PFSK-1 (cell line): ENCODE measurements around the gene C17orf100. TPM values are rescaled to one million over a fixed set of nuclear protein-coding genes. Genes with fewer than 3 reads are reported as not detected.

Experiments
- FOXP2 ChIP-seq: optimal IDR thresholded peaks from 2 replicates; pipeline ENCODE3; 2011; ENCODE audit warnings: borderline replicate concordance, control low read depth, inconsistent platforms; ENCODE audit not compliant: insufficient read depth; ENCODE audit errors: extremely low read length, extremely low read depth
- POLR2AphosphoS5 ChIP-seq: IDR thresholded peaks from 2 replicates; pipeline ENCODE4 v1.6.1; 2012; ENCODE audit warnings: low read depth, mild to moderate bottlenecking, control low read depth, low read length, moderate library complexity
- SIN3A ChIP-seq: IDR thresholded peaks from 2 replicates; pipeline ENCODE4 v1.6.1; 2012; ENCODE audit warnings: mild to moderate bottlenecking, low read length, moderate library complexity, borderline replicate concordance; ENCODE audit not compliant: insufficient read depth
- TAF1 ChIP-seq: IDR thresholded peaks from 2 replicates; pipeline ENCODE4 v1.6.1; 2012; ENCODE audit warnings: low read length, control low read depth, borderline replicate concordance; ENCODE audit not compliant: insufficient read depth
- polyA plus RNA-seq: library from polyadenylated mRNA; unstranded; fragments of >200 nt; gene quantifications from one replicate; pipeline ENCODE4 v1.2.1, GENCODE V29; 2012; ENCODE audit warnings: low read depth, missing spikeins; ENCODE audit not compliant: insufficient read length
- TF ChIP-seq, protein P1 (sequence below), 2 experiments: IDR thresholded peaks; 2 replicates each; pipeline versions ENCODE4 v1.6.1 to v1.8.0; 2011 to 2012; ENCODE audit warnings: low read depth in 2 of 2, low read length in 2 of 2, control low read depth in 1 of 2, inconsistent platforms in 1 of 2, mild to moderate bottlenecking in 1 of 2, moderate library complexity in 1 of 2; ENCODE audit not compliant: insufficient read depth in 1 of 2

Gene C17orf100
- 2.2 TPM for polyA plus RNA-seq

GRCh38 chr17:6651354-6651918 is at the start of gene C17orf100, which contains the start of gene MED31:
Gene C17orf100, plus strand, starts transcription at chr17:6651762. Its CDS starts 152 bp downstream, at chr17:6651914.
Gene MED31, minus strand, starts transcription at chr17:6651605. Its CDS starts 77 bp downstream, at chr17:6651528.
- TF ChIP-seq POLR2AphosphoS5, result peak; percentile 92
- peak; percentile 61; the same call in 1 of the 2 replicates for TF ChIP-seq TAF1
- no peak for TF ChIP-seq SIN3A

DNA sequence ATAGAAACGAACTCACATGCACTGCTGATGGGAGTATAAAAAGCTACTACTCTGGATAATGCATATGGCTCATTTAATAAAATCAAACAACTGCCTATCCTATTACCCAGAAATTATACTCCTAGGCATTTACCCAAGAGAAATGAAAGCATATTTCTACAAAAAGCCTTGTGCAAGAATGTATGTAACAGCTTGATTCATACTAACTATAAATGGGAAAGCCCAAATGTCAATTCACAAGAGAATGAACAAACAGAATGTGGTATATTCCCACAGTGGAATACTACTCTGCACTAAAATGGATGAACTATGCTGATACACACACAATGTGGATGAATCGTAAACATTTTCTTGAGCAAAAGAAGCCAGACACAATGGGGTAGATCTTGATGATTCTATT is 49.4 kb upstream of the C17orf100 start:
- TF ChIP-seq, protein P1, sequence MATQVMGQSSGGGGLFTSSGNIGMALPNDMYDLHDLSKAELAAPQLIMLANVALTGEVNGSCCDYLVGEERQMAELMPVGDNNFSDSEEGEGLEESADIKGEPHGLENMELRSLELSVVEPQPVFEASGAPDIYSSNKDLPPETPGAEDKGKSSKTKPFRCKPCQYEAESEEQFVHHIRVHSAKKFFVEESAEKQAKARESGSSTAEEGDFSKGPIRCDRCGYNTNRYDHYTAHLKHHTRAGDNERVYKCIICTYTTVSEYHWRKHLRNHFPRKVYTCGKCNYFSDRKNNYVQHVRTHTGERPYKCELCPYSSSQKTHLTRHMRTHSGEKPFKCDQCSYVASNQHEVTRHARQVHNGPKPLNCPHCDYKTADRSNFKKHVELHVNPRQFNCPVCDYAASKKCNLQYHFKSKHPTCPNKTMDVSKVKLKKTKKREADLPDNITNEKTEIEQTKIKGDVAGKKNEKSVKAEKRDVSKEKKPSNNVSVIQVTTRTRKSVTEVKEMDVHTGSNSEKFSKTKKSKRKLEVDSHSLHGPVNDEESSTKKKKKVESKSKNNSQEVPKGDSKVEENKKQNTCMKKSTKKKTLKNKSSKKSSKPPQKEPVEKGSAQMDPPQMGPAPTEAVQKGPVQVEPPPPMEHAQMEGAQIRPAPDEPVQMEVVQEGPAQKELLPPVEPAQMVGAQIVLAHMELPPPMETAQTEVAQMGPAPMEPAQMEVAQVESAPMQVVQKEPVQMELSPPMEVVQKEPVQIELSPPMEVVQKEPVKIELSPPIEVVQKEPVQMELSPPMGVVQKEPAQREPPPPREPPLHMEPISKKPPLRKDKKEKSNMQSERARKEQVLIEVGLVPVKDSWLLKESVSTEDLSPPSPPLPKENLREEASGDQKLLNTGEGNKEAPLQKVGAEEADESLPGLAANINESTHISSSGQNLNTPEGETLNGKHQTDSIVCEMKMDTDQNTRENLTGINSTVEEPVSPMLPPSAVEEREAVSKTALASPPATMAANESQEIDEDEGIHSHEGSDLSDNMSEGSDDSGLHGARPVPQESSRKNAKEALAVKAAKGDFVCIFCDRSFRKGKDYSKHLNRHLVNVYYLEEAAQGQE (IDR thresholded peaks at IDR 0.05; ENCODE audit: insufficient read depth in 1 of 2, low read depth in 2 of 2, low read length in 2 of 2), result no peak
- TF ChIP-seq TAF1, result no peak
- no peak for TF ChIP-seq POLR2AphosphoS5
- TF ChIP-seq SIN3A, result no peak
- TF ChIP-seq FOXP2, result no peak

DNA sequence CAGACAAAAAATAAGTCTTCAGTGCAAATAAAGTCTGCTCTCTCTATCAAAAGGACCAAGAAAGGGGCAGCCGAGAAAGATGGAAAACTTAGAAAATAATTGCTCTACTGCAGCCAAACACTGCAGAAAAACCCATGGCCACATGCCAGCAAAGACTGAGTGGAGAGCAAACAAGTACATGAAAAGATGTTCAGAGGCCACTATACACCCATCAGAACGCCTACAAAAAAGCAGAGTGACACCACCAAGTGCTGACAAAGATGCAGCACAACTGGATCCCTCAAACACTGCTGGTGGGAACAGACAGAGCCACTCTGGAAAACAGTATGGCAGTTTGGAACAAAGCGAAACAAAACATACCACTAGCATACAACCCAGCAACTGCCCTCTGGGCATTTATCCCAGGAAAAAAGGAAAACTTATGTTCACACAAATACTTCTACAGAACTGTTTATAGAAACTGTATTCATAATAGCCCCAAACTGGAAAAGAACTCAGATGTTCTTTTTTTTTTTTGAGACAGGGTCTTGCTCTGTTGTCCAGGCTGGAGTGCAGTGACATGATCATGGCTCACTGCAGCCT is 47.7 kb upstream of the C17orf100 start:
- TF ChIP-seq, protein P1 (IDR thresholded peaks at IDR 0.05; ENCODE audit: insufficient read depth in 1 of 2, low read depth in 2 of 2, low read length in 2 of 2), result no peak
- TF ChIP-seq POLR2AphosphoS5, result no peak
- no peak for TF ChIP-seq TAF1
- TF ChIP-seq FOXP2, result no peak
- no peak for TF ChIP-seq SIN3A

- TF ChIP-seq TAF1, result no peak
- TF ChIP-seq, protein P1 (IDR thresholded peaks at IDR 0.05; ENCODE audit: insufficient read depth in 1 of 2, low read depth in 2 of 2, low read length in 2 of 2), result no peak
- no peak for TF ChIP-seq POLR2AphosphoS5
- TF ChIP-seq FOXP2, result no peak
- TF ChIP-seq SIN3A, result no peak
Observed at GRCh38 chr17:6605142-6605541, 46.4 kb upstream of the C17orf100 start.

GRCh38 chr17:6608321-6608720 is 43.2 kb upstream of the C17orf100 start:
- TF ChIP-seq TAF1 (no peak), POLR2AphosphoS5 (no peak)
- TF ChIP-seq, protein P1 (IDR thresholded peaks at IDR 0.05; ENCODE audit: insufficient read depth in 1 of 2, low read depth in 2 of 2, low read length in 2 of 2), result no peak
